Testis (tissue), 3 donors: ENCODE results near the gene CLASRP. TPM values are rescaled to one million over a fixed set of nuclear protein-coding genes. Genes with fewer than 3 reads are reported as not detected.

Experiments
- DNase-seq: peaks from one replicate; pipeline ENCODE4 v3.0.0-alpha.2; 2019
- H3K27ac ChIP-seq, 2 donors: fragments of 200-600 bp; sonication (generic); one replicate each; pipeline ENCODE4 v1.5.1; 2019
- H3K27me3 ChIP-seq: fragments of 200-600 bp; sonication (generic); one replicate; pipeline ENCODE4 v1.5.1; 2019
- H3K36me3 ChIP-seq: fragments of 200-600 bp; sonication (generic); one replicate; pipeline ENCODE4 v1.5.1; 2017; ENCODE audit warnings: low read depth; ENCODE audit errors: missing control alignments
- H3K4me1 ChIP-seq: fragments of 200-600 bp; sonication (generic); one replicate; pipeline ENCODE4 v1.5.1; 2019
- H3K4me3 ChIP-seq, 2 donors: fragments of 200-600 bp; sonication (generic); one replicate each; pipeline ENCODE4 v1.5.1; 2017 to 2019
- H3K9me3 ChIP-seq: fragments of 200-600 bp; sonication (generic); one replicate; pipeline ENCODE4 v1.5.1; 2017
- POLR2A ChIP-seq: fragments of 450-650 bp; IDR thresholded peaks from one replicate; pipeline ENCODE4 v1.6.1; 2017; ENCODE audit warnings: antibody characterized with exemption, mild to moderate bottlenecking, moderate library complexity
- WGBS, 2 donors: methylation state at CpG; one replicate each; pipeline ENCODE4 v1.1.5; 2018; 5-methylcytosine and 5-hydroxymethylcytosine counted together
- intact Hi-C: fragments of 100-400 bp; cut with DNase I; formaldehyde crosslinking; loops from one replicate; pipeline ENCODE4 v1.15.1; 2023; ENCODE audit warnings: low total_unique reads
- polyA plus RNA-seq: library from polyadenylated mRNA; stranded (reverse); fragments of 350-450 nt; fragmentation: Illumina TruSeq; extraction: RNeasy Lipid Tissue Mini Kit (QIAGEN cat#74804); gene quantifications from one replicate; pipeline ENCODE4 v1.2.3, GENCODE V29; 2014; ENCODE audit warnings: low read depth, low replicate concordance; ENCODE audit not compliant: insufficient read depth
- total RNA-seq, 2 donors: library from RNA; depleted of rRNA; stranded (reverse); fragments of >200 nt; gene quantifications; one replicate each; pipeline ENCODE4 v1.2.3, GENCODE V29; 2016
- TF ChIP-seq, protein P1 (sequence below), 3 experiments: fragments of 450-650 bp in 2 of 3; fragments of 200-600 bp in 1 of 3; sonication (generic) in 1 of 3; IDR thresholded peaks; one replicate each; pipeline ENCODE4 v1.5.1; 2016 to 2019; ENCODE audit warnings: antibody characterized with exemption in 3 of 3, mild to moderate bottlenecking in 2 of 3, moderate library complexity in 1 of 3

CLASRP gene
- total and polyA plus RNA-seq, 3 donors from 2014 or later: 76.1 to 132 (median 113) TPM

DNA sequence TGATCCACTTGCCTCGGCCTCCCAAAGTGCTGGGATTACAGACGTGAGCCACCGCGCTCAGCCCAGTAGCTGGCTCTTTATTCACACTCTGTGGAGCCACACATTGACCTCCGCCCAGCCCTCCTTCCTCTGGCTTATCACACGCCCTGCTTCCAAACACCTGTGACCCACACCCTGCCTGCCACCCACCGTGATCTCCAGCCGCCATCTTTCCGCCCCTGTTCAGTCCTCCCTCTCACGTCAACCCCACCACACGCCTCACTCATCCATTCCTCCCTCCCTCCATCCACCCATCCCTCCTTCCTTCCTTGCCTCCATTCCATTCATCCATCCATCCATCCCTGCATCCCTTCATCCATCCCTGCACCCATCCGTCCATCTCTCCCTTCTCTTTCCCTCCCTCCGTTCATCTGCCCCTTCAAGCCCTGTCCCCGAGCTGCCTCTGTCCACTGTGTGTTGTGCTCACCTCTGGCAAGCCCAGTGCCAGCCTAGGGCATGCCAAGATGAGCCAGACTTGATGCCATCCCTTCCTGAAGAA lies 19.8 kb downstream of the CLASRP start:
- TF ChIP-seq, protein P1, sequence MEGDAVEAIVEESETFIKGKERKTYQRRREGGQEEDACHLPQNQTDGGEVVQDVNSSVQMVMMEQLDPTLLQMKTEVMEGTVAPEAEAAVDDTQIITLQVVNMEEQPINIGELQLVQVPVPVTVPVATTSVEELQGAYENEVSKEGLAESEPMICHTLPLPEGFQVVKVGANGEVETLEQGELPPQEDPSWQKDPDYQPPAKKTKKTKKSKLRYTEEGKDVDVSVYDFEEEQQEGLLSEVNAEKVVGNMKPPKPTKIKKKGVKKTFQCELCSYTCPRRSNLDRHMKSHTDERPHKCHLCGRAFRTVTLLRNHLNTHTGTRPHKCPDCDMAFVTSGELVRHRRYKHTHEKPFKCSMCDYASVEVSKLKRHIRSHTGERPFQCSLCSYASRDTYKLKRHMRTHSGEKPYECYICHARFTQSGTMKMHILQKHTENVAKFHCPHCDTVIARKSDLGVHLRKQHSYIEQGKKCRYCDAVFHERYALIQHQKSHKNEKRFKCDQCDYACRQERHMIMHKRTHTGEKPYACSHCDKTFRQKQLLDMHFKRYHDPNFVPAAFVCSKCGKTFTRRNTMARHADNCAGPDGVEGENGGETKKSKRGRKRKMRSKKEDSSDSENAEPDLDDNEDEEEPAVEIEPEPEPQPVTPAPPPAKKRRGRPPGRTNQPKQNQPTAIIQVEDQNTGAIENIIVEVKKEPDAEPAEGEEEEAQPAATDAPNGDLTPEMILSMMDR (IDR thresholded peaks at IDR 0.05): no peak
- TF ChIP-seq POLR2A: no peak
- Histone ChIP-seq H3K4me1 (no peaks in the 10 kb centered on the region), H3K27ac (no peak overlapping the region), H3K4me3 (no peak overlapping the region), H3K9me3 (no peaks in the 10 kb centered on the region), H3K27me3 (no peaks in the 10 kb centered on the region), H3K36me3 (no peaks in the 10 kb centered on the region)
- intact Hi-C loops: no loop called here
- DNase-seq: no peak
- 78 to 81% methylated on average over 14 of the region's 14 CpGs for WGBS, 2 donors

- Histone ChIP-seq H3K4me3 (no peak overlapping the region), H3K4me1 (no peaks in the 10 kb centered on the region), H3K9me3 (no peaks in the 10 kb centered on the region), H3K27me3 (no peaks in the 10 kb centered on the region), H3K27ac (no peak overlapping the region), H3K36me3 (no peaks in the 10 kb centered on the region)
- intact Hi-C loops: no loop called here
- DNase-seq: peak; percentile 90
- 64 to 82% methylated on average over 12 to 16 of the region's 16 CpGs for WGBS, 2 donors
- TF ChIP-seq, protein P1 (IDR thresholded peaks at IDR 0.05): peak; percentile 81 to 92 (median 83)
- no peak for TF ChIP-seq POLR2A
Measured at GRCh38 chr19:45059258-45059965, 20.6 kb downstream of the CLASRP start.

- Histone ChIP-seq H3K27ac (no peak overlapping the region), H3K4me3 (no peak overlapping the region), H3K4me1 (no peaks in the 10 kb centered on the region), H3K36me3 (no peaks in the 10 kb centered on the region), H3K9me3 (no peaks in the 10 kb centered on the region), H3K27me3 (no peaks in the 10 kb centered on the region)
- 88 to 100% methylated on average over 4 of the region's 4 CpGs for WGBS, 2 donors
- no peak for DNase-seq
- intact Hi-C loops: no loop called here
- TF ChIP-seq, protein P1 (IDR thresholded peaks at IDR 0.05): no peak
- no peak for TF ChIP-seq POLR2A
Measured at GRCh38 chr19:45061965-45062364, 23.1 kb downstream of the CLASRP start.

DNA sequence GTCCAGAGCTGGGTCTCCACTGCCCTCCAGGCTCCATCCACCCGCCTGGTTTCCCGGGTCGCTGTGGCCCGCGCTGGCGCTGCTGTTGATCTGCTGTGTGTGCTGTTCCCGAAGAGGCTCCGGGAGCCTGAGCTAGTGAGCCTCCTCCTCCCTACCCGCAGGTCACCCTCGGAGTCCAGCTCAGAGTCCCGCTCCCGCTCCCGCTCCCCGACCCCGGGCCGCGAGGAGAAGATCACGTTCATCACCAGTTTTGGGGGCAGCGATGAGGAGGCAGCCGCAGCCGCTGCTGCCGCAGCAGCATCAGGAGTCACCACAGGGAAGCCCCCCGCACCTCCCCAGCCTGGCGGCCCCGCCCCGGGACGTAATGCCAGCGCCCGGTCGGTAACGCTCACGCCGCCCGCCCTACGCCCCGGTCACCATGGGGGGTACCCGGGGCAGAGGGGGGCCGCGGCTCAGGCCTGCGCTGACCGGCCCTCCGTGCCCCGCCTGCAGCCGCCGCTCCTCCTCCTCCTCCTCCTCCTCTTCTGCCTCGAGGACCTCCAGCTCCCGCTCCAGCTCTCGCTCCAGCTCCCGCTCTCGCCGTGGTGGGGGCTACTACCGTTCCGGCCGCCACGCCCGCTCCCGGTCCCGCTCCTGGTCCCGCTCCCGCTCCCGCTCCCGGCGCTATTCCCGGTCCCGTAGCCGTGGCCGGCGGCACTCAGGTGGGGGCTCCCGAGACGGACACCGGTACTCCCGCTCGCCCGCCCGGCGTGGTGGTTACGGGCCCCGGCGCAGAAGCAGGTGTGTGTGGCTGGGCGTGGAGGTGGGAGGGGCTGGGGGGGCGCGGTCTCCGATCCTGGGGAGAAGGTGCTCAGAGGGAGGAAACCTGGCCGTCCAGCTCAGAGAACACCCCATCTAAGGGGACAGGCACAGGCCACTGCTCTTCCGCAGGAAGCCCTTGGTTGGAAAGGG lies 25.3 kb downstream of the CLASRP start:
- intact Hi-C loops: no loop called here
- H3K9me3 ChIP-seq: no peaks in the 10 kb centered on the region
- H3K4me1 ChIP-seq: no peaks in the 10 kb centered on the region
- TF ChIP-seq, protein P1 (IDR thresholded peaks at IDR 0.05): no peak
- TF ChIP-seq POLR2A: no peak
- H3K4me3 ChIP-seq: peak overlapping the region; percentile 6 to 48
- no peaks in the 10 kb centered on the region for H3K27me3 ChIP-seq
- 70 to 90% methylated on average over 36 to 75 of the region's 85 CpGs for WGBS, 2 donors
- H3K27ac ChIP-seq: no peak overlapping the region
- DNase-seq: no peak
- no peaks in the 10 kb centered on the region for H3K36me3 ChIP-seq
